ENCODE results near the gene TFF3. TPM values are rescaled to one million over a fixed set of nuclear protein-coding genes. Genes with fewer than 3 reads are reported as not detected.

TFF3 gene
- total RNA-seq, 1 donor from 2014 or later: 46.1 TPM

DNA sequence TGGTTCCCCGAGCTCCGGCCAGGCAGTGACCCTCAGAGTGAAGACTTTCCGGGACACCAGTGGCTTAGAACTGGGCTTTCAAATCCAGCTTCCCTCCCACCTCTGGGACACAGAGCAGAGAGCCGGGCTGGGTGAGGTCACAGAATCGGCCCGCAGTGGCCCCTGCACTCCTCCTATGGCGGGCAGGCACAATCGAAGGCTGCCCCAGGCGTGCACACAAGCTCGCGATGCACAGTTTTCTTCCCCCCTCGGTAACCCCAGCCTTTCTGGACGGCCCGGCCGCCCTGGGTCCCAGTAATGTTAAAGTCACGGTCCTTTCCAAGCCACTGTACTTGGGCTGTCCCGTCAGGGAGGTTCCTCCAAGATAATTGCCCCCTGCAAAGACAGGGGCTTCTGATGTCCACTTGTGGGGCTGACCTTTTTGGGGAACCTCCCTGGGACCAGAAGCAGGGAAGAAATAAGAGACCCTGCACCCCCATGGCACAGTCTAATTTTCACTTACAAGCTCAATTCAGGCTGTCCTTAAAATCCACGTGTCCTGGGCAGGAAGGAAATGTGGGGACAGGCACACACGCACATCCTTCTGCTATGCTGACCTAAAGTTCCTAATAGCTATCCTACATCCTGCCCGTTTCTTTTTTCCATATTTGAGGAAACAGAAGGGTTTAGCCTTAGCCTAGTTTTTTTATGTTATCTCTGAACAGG lies 13.7 kb downstream of the TFF3 start:
- peaks cover 43% of the 10 kb centered on the region for H3K27me3 Mint-ChIP-seq (ENCODE audit: unreplicated experiment)
- no peak for DNase-seq (ENCODE audit: extremely low spot score, unreplicated experiment)
- no peak overlapping the region for H3K27ac Mint-ChIP-seq (ENCODE audit: unreplicated experiment)
- H3K9me3 Mint-ChIP-seq (ENCODE audit: unreplicated experiment): no peaks in the 10 kb centered on the region
- no peaks in the 10 kb centered on the region for H3K4me1 Mint-ChIP-seq (ENCODE audit: unreplicated experiment)
- TF ChIP-seq, protein P1, sequence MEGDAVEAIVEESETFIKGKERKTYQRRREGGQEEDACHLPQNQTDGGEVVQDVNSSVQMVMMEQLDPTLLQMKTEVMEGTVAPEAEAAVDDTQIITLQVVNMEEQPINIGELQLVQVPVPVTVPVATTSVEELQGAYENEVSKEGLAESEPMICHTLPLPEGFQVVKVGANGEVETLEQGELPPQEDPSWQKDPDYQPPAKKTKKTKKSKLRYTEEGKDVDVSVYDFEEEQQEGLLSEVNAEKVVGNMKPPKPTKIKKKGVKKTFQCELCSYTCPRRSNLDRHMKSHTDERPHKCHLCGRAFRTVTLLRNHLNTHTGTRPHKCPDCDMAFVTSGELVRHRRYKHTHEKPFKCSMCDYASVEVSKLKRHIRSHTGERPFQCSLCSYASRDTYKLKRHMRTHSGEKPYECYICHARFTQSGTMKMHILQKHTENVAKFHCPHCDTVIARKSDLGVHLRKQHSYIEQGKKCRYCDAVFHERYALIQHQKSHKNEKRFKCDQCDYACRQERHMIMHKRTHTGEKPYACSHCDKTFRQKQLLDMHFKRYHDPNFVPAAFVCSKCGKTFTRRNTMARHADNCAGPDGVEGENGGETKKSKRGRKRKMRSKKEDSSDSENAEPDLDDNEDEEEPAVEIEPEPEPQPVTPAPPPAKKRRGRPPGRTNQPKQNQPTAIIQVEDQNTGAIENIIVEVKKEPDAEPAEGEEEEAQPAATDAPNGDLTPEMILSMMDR (IDR thresholded peaks at IDR 0.05): no peak
- no peak overlapping the region for H3K4me3 Mint-ChIP-seq (ENCODE audit: unreplicated experiment)
- H3K36me3 Mint-ChIP-seq (ENCODE audit: unreplicated experiment): no peaks in the 10 kb centered on the region

GRCh38 chr21:42300956-42301355 lies 14.3 kb downstream of the TFF3 start:
- H3K36me3 Mint-ChIP-seq (ENCODE audit: unreplicated experiment): peaks cover under 1% of the 10 kb centered on the region
- TF ChIP-seq, protein P1 (IDR thresholded peaks at IDR 0.05): no peak
- H3K9me3 Mint-ChIP-seq (ENCODE audit: unreplicated experiment): no peaks in the 10 kb centered on the region
- H3K27ac Mint-ChIP-seq (ENCODE audit: unreplicated experiment): no peak overlapping the region
- peaks cover 46% of the 10 kb centered on the region for H3K27me3 Mint-ChIP-seq (ENCODE audit: unreplicated experiment)
- DNase-seq (ENCODE audit: extremely low spot score, unreplicated experiment): no peak
- H3K4me3 Mint-ChIP-seq (ENCODE audit: unreplicated experiment): no peak overlapping the region
- H3K4me1 Mint-ChIP-seq (ENCODE audit: unreplicated experiment): no peaks in the 10 kb centered on the region

- peaks cover 49% of the 10 kb centered on the region for H3K27me3 Mint-ChIP-seq (ENCODE audit: unreplicated experiment)
- H3K4me3 Mint-ChIP-seq (ENCODE audit: unreplicated experiment): no peak overlapping the region
Observed at GRCh38 chr21:42300045-42300583, 15.1 kb downstream of the TFF3 start.

DNA sequence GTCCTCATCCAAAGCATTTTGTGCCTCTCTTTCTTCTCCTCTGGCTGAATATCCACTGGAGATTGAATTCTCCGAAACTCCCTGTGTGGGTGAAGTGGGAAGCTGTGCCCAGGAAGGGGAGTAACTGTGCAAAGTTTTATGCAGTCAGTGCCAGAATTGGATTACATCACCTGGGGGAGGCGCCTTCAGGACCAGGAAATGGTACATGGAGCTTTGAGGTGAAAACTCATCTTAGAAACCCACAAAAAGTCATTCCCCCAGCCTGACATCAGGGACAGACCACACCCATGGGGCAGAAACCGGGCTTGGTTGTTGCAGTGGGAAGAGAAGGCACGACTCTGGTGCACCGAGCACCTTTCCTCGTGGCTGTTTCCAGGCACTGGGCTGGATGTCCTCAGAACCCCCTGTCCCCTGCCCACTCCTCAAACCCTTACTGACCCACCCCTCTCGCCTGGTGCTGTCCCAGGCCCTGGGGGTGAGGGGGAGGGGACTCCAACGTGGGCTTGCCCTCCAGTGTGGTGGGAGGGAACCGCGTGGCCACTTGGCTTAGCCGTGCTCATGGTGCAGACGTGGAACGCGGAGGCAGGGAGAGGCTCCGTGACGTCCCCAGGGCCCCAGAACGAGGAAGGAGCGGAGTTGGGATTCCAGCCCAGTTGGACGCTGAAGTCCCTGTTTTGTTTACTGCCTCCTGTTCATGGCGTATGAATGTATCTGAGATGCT lies 15.7 kb downstream of the TFF3 start:
- peaks cover 8% of the 10 kb centered on the region for H3K36me3 Mint-ChIP-seq (ENCODE audit: unreplicated experiment)
- H3K27ac Mint-ChIP-seq (ENCODE audit: unreplicated experiment): no peak overlapping the region
- H3K27me3 Mint-ChIP-seq (ENCODE audit: unreplicated experiment): peaks cover 47% of the 10 kb centered on the region
- no peaks in the 10 kb centered on the region for H3K9me3 Mint-ChIP-seq (ENCODE audit: unreplicated experiment)
- no peak overlapping the region for H3K4me3 Mint-ChIP-seq (ENCODE audit: unreplicated experiment)
- no peak for DNase-seq (ENCODE audit: extremely low spot score, unreplicated experiment)
- H3K4me1 Mint-ChIP-seq (ENCODE audit: unreplicated experiment): no peaks in the 10 kb centered on the region
- TF ChIP-seq, protein P1 (IDR thresholded peaks at IDR 0.05): no peak

More at GRCh38 chr21:42300045-42300583, 15.1 kb downstream of the TFF3 start:
- TF ChIP-seq, protein P1 (IDR thresholded peaks at IDR 0.05): no peak
- DNase-seq (ENCODE audit: extremely low spot score, unreplicated experiment): no peak
- H3K36me3 Mint-ChIP-seq (ENCODE audit: unreplicated experiment): peaks cover 8% of the 10 kb centered on the region
- no peaks in the 10 kb centered on the region for H3K4me1 Mint-ChIP-seq (ENCODE audit: unreplicated experiment)
- H3K27ac Mint-ChIP-seq (ENCODE audit: unreplicated experiment): no peak overlapping the region
- H3K9me3 Mint-ChIP-seq (ENCODE audit: unreplicated experiment): no peaks in the 10 kb centered on the region

DNA sequence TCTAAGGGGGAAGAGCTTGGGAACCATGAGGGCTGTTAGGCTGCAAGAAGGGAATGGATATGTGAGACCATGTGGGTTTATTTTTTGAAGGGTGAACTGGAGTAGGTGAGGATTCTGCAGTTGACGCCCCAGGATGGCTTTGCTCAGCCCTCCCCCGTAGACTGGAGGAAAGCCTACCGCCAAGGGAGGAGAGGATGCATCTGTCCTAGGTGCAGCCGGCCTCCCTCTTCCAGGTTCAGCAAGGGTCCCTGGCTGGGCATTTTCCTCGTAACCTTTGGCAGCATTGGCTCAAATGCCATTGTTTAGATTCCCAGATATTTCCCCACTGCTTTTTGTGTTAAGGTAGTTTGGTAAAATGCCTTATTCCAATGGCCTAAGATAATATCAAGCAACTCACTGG lies 16.6 kb downstream of the TFF3 start:
- Mint-ChIP-seq H3K27me3 (ENCODE audit: unreplicated experiment) (peaks cover 42% of the 10 kb centered on the region), H3K36me3 (ENCODE audit: unreplicated experiment) (peaks cover 8% of the 10 kb centered on the region), H3K4me1 (ENCODE audit: unreplicated experiment) (no peaks in the 10 kb centered on the region), H3K27ac (ENCODE audit: unreplicated experiment) (no peak overlapping the region), H3K9me3 (ENCODE audit: unreplicated experiment) (no peaks in the 10 kb centered on the region), H3K4me3 (ENCODE audit: unreplicated experiment) (no peak overlapping the region)
- DNase-seq (ENCODE audit: extremely low spot score, unreplicated experiment): no peak
- TF ChIP-seq, protein P1 (IDR thresholded peaks at IDR 0.05): no peak
